Spleen (tissue), 11 donors: ENCODE measurements around the gene NXN. TPM values are rescaled to one million over a fixed set of nuclear protein-coding genes. Genes with fewer than 3 reads are reported as not detected.

ENCODE experiments used
- DNase-seq: peaks from one replicate; pipeline ENCODE4 v3.0.0-alpha.2; 2020
- H3K27ac ChIP-seq, 8 donors: fragments of 200-600 bp; sonication (generic) in 7 of 8; 1 replicate in 4 of 8; 2 replicates in 4 of 8; pipeline versions ENCODE4 v1.5.0 to v1.8.0; 2016 to 2021; ENCODE audit warnings: inconsistent platforms in 4 of 8, mild to moderate bottlenecking in 4 of 8, moderate library complexity in 1 of 8
- H3K27me3 ChIP-seq, 7 donors: fragments of 200-600 bp; sonication (generic) in 6 of 7; replicated peaks in 1 of 7; 1 replicate in 4 of 7; 2 replicates in 3 of 7; pipeline versions ENCODE4 v1.5.0 to v1.8.0; 2016 to 2021; ENCODE audit warnings: inconsistent platforms in 3 of 7, mild to moderate bottlenecking in 1 of 7
- H3K36me3 ChIP-seq, 6 donors: fragments of 200-600 bp; sonication (generic) in 5 of 6; 1 replicate in 4 of 6; 2 replicates in 2 of 6; pipeline versions ENCODE4 v1.5.0 to v1.8.0; 2016 to 2021; ENCODE audit warnings: inconsistent platforms in 2 of 6
- H3K4me1 ChIP-seq, 6 donors: fragments of 200-600 bp; sonication (generic) in 5 of 6; 1 replicate in 3 of 6; 2 replicates in 3 of 6; pipeline versions ENCODE4 v1.5.0 to v1.8.0; 2016 to 2021; ENCODE audit warnings: inconsistent platforms in 3 of 6
- H3K4me3 ChIP-seq, 8 donors: fragments of 200-600 bp; sonication (generic) in 7 of 8; 1 replicate in 4 of 8; 2 replicates in 4 of 8; pipeline versions ENCODE4 v1.5.0 to v1.8.0; 2016 to 2021; ENCODE audit warnings: inconsistent platforms in 4 of 8, mild to moderate bottlenecking in 4 of 8, moderate library complexity in 2 of 8
- H3K9me3 ChIP-seq, 8 donors: fragments of 200-600 bp; sonication (generic) in 7 of 8; 1 replicate in 4 of 8; 2 replicates in 4 of 8; pipeline versions ENCODE4 v1.5.0 to v1.8.0; 2016 to 2021; ENCODE audit warnings: inconsistent platforms in 4 of 8
- POLR2A ChIP-seq, 3 donors: fragments of 450-650 bp; IDR thresholded peaks; one replicate each; pipeline ENCODE4 v1.5.1; 2017; ENCODE audit warnings: antibody characterized with exemption in 3 of 3, mild to moderate bottlenecking in 1 of 3
- POLR2AphosphoS5 ChIP-seq, 3 donors: sonication (generic); formaldehyde crosslinking; IDR thresholded peaks; one replicate each; pipeline ENCODE4 v1.5.1; 2017; ENCODE audit warnings: antibody characterized with exemption in 3 of 3
- WGBS, 5 donors: extraction: QIAGEN DNeasy Blood & Tissue Kit in 3 of 5; methylation state at CpG; one replicate each; pipeline versions ENCODE4 v1.1.5 to v1.1.7; 2013 to 2018; 5-methylcytosine and 5-hydroxymethylcytosine counted together
- intact Hi-C: fragments of 100-400 bp; cut with DNase I; formaldehyde crosslinking; loops from one replicate; pipeline ENCODE4 v1.15.0; 2023; ENCODE audit warnings: low total_unique reads
- polyA plus RNA-seq, 3 donors: library from polyadenylated mRNA; stranded (reverse); fragments of 200-250 nt; gene quantifications; one replicate each; pipeline ENCODE4 v1.2.1, GENCODE V29; 2013
- total RNA-seq, 7 donors: library from RNA; depleted of rRNA in 3 of 7; stranded (reverse); fragments of >200 nt in 3 of 7; fragmentation: NEBNext Ultra II Directional in 4 of 7; extraction: Animal tissue kit (Norgen Biotek cat#: 25700) in 4 of 7; gene quantifications; one replicate each; pipeline versions ENCODE4 v1.1.0 to v1.2.1, GENCODE V29; 2016 to 2021
- TF ChIP-seq, protein P1 (sequence below), 11 experiments: fragments of 200-600 bp in 7 of 11; fragments of 450-650 bp in 4 of 11; sonication (generic) in 4 of 11; IDR thresholded peaks in 8 of 11; conservative IDR thresholded peaks in 3 of 11; 1 replicate in 7 of 11; 2 replicates in 4 of 11; pipeline versions ENCODE4 v1.4.0 to v1.8.0; 2016 to 2021; ENCODE audit warnings: antibody characterized with exemption in 11 of 11, inconsistent platforms in 4 of 11, mild to moderate bottlenecking in 1 of 11
- donor health status: healthy with polysubstance abuse.
- donor health status: DM: no; HTN: no; CAD: no; lungs with moderate emphysema.
- donor health status: DM: no; HTN: no; CAD: no.
- donor health status: Bipolar disorder and iron deficiency.
- donor health status: healthy.
- donor health status: DM: no; HTN: no; CAD: no.
- donor health status: DM: yes; HTN: yes; CAD: no.

The NXN gene
- total and polyA plus RNA-seq, 10 donors: 3.9 to 21.4 (median 10.3) TPM

- Histone ChIP-seq H3K27me3 (peaks cover 0 to 30% (median 0%) of the 10 kb centered on the region in 7 donors), H3K4me3 (no peak overlapping the region), H3K9me3 (no peaks in the 10 kb centered on the region), H3K4me1 (peaks cover 0 to 8% (median 0%) of the 10 kb centered on the region in 6 donors), H3K27ac (no peak overlapping the region), H3K36me3 (no peaks in the 10 kb centered on the region)
- 82 to 90% (median 87%) methylated on average over 7 to 9 of the region's 9 CpGs for WGBS, 5 donors
- no peak for DNase-seq
- TF ChIP-seq, protein P1, sequence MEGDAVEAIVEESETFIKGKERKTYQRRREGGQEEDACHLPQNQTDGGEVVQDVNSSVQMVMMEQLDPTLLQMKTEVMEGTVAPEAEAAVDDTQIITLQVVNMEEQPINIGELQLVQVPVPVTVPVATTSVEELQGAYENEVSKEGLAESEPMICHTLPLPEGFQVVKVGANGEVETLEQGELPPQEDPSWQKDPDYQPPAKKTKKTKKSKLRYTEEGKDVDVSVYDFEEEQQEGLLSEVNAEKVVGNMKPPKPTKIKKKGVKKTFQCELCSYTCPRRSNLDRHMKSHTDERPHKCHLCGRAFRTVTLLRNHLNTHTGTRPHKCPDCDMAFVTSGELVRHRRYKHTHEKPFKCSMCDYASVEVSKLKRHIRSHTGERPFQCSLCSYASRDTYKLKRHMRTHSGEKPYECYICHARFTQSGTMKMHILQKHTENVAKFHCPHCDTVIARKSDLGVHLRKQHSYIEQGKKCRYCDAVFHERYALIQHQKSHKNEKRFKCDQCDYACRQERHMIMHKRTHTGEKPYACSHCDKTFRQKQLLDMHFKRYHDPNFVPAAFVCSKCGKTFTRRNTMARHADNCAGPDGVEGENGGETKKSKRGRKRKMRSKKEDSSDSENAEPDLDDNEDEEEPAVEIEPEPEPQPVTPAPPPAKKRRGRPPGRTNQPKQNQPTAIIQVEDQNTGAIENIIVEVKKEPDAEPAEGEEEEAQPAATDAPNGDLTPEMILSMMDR (IDR thresholded peaks at IDR 0.05 in 8 of 11, conservative IDR thresholded peaks at IDR 0.05 in 3 of 11): no peak
- TF ChIP-seq POLR2A (IDR thresholded peaks at IDR 0.05) (no peak), POLR2AphosphoS5 (IDR thresholded peaks at IDR 0.05) (no peak)
- intact Hi-C loops: no loop called here
These were observed 112.9 kb downstream of the NXN start for GRCh38 chr17:866568-867103.

DNA sequence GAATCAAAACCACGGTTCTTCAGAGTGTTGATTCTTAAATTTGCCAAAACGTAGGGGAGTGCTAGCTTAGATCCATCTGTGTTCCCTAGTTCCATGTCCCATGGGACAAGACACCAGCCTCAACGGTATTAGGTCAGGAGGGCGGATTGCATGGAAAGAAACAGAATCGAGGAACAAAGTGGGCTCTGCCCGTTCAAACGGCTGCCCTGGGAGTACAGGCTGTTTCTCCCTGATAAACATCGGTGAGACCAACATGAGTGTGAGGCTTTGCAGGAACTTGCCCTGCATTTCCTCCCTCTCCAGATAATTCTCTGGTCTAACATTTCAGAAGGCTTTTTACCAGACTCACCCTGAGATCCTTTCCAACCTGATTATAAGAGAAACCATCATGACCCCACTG lies 115.3 kb downstream of the NXN start:
- TF ChIP-seq POLR2A (IDR thresholded peaks at IDR 0.05): no peak
- TF ChIP-seq, protein P1 (IDR thresholded peaks at IDR 0.05 in 8 of 11, conservative IDR thresholded peaks at IDR 0.05 in 3 of 11): no peak
- TF ChIP-seq POLR2AphosphoS5 (IDR thresholded peaks at IDR 0.05): no peak
- no peaks in the 10 kb centered on the region for H3K9me3 ChIP-seq
- WGBS, 5 donors: 24 to 40% (median 28%) methylated on average over 8 of the region's 8 CpGs
- no peak overlapping the region for H3K27ac ChIP-seq
- H3K27me3 ChIP-seq: peaks cover 0 to 32% (median 0%) of the 10 kb centered on the region in 7 donors
- H3K4me1 ChIP-seq: peaks cover 0 to 7% (median 0%) of the 10 kb centered on the region in 6 donors
- no peaks in the 10 kb centered on the region for H3K36me3 ChIP-seq
- no peak overlapping the region for H3K4me3 ChIP-seq
- intact Hi-C loops: no loop called here
- DNase-seq: no peak

GRCh38 chr17:863880-864279 lies 115.7 kb downstream of the NXN start:
- 86 to 93% (median 91%) methylated on average over 23 of the region's 23 CpGs for WGBS, 5 donors
- DNase-seq: no peak
- H3K27ac ChIP-seq: no peak overlapping the region
- peaks cover 0 to 32% (median 0%) of the 10 kb centered on the region in 7 donors for H3K27me3 ChIP-seq
- no peak overlapping the region for H3K4me3 ChIP-seq
- H3K9me3 ChIP-seq: no peaks in the 10 kb centered on the region
- TF ChIP-seq POLR2A (IDR thresholded peaks at IDR 0.05) (no peak), POLR2AphosphoS5 (IDR thresholded peaks at IDR 0.05) (no peak)
- TF ChIP-seq, protein P1 (IDR thresholded peaks at IDR 0.05 in 8 of 11, conservative IDR thresholded peaks at IDR 0.05 in 3 of 11): no peak
- intact Hi-C loops: no loop called here
- no peaks in the 10 kb centered on the region for H3K36me3 ChIP-seq
- H3K4me1 ChIP-seq: peaks cover 0 to 6% (median 0%) of the 10 kb centered on the region in 6 donors

DNA sequence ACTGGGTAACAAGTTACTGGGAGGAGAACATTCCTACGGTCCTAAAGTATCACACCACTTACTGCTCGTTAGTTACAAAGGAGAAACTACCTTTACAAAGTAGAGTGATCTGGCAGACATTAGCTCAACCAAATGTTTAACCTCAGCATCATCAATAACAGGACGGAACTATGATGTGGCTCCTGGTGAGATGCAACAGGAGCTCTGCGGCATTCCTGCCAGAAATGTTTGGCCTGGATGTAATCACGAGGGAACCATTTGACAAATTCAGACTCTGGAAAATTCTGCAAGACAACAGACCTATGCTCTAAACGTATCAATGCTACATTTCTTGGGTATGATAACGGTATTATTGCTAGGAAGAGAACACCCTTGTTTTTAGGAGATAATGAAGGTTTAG lies 117.0 kb downstream of the NXN start:
- intact Hi-C loops: no loop called here
- WGBS, 5 donors: 89 to 94% (median 91%) methylated on average over 7 of the region's 7 CpGs

More for the DNA sequence above, 117.0 kb downstream of the NXN start:
- no peak for TF ChIP-seq POLR2AphosphoS5 (IDR thresholded peaks at IDR 0.05)
- TF ChIP-seq POLR2A (IDR thresholded peaks at IDR 0.05): no peak
- TF ChIP-seq, protein P1 (IDR thresholded peaks at IDR 0.05 in 8 of 11, conservative IDR thresholded peaks at IDR 0.05 in 3 of 11): no peak
- H3K4me3 ChIP-seq: no peak overlapping the region
- peaks cover 0 to 5% (median 0%) of the 10 kb centered on the region in 6 donors for H3K4me1 ChIP-seq
- peaks cover 0 to 25% (median 0%) of the 10 kb centered on the region in 7 donors for H3K27me3 ChIP-seq
- H3K9me3 ChIP-seq: no peaks in the 10 kb centered on the region
- H3K36me3 ChIP-seq: no peaks in the 10 kb centered on the region
- DNase-seq: no peak
- H3K27ac ChIP-seq: no peak overlapping the region
